Type B pancreatic cell (in vitro differentiated cells): Measurements from ENCODE around the gene CGB1. TPM values are rescaled to one million over a fixed set of nuclear protein-coding genes. Genes with fewer than 3 reads are reported as not detected.
A peak's percentile ranks its signal among the peaks of the same experiment; 100 is the strongest.
"Not testable (repeated sequence)": the region's sequence is repeated elsewhere in the genome, so short reads cannot be mapped to it uniquely, and the experiment has no call there.

Source experiments
- DNase-seq: peaks from one replicate; pipeline ENCODE4 v3.0.0; 2021; ENCODE audit warnings: mixed read lengths; ENCODE audit not compliant: unreplicated experiment; ENCODE audit errors: extremely low spot score
- H3K27ac Mint-ChIP-seq: 2 replicates; pipeline ENCODE4 v1.8.0; 2021; ENCODE audit warnings: mild to moderate bottlenecking, mixed read lengths
- H3K27me3 Mint-ChIP-seq: 2 replicates; pipeline ENCODE4 v1.8.0; 2021; ENCODE audit warnings: mixed read lengths
- H3K36me3 Mint-ChIP-seq: 2 replicates; pipeline ENCODE4 v1.8.0; 2021; ENCODE audit warnings: mixed read lengths
- H3K4me1 Mint-ChIP-seq: one replicate; pipeline ENCODE4 v1.8.0; 2021; ENCODE audit warnings: mixed read lengths; ENCODE audit not compliant: unreplicated experiment
- H3K4me3 Mint-ChIP-seq: 2 replicates; pipeline ENCODE4 v1.8.0; 2021; ENCODE audit warnings: mild to moderate bottlenecking, mixed read lengths
- H3K9me3 Mint-ChIP-seq: 2 replicates; pipeline ENCODE4 v1.8.0; 2021; ENCODE audit warnings: mixed read lengths
- CTCF ChIP-seq: fragments of 200-600 bp; sonication (generic); conservative IDR thresholded peaks from 2 replicates; pipeline ENCODE4 v1.5.0; 2021; ENCODE audit warnings: antibody characterized with exemption, mild to moderate bottlenecking
- long read RNA-seq: library from polyadenylated mRNA; unstranded; transcript quantifications from one replicate; pipeline ENCODE4 v2.0.0, GENCODE V29; 2020
- total RNA-seq: library from RNA; stranded (reverse); gene quantifications from 2 replicates; pipeline ENCODE4 v1.2.1, GENCODE V29; 2021; ENCODE audit warnings: low replicate concordance

Gene CGB1
- total RNA-seq, result not detected in 2 replicates
- long read RNA-seq, result 0 reads

- H3K36me3 Mint-ChIP-seq, H3K27me3 Mint-ChIP-seq, H3K4me3 Mint-ChIP-seq, DNase-seq, H3K4me1 Mint-ChIP-seq, H3K27ac Mint-ChIP-seq, H3K9me3 Mint-ChIP-seq: not testable (repeated sequence)
- peak; percentile 64 for TF ChIP-seq CTCF
These were observed at the start of gene CGB1 for GRCh38 chr19:49036815-49037214. CGB1 (minus strand) TSS chr19:49036895; CDS start chr19:49036711, 184 bp downstream.

- no peak for DNase-seq
- peak overlapping the region; percentile 97 for H3K4me3 Mint-ChIP-seq
- peak overlapping the region; percentile 79 for H3K27ac Mint-ChIP-seq
- TF ChIP-seq CTCF, result no peak
- peaks cover 2% of the 10 kb centered on the region for H3K27me3 Mint-ChIP-seq
- no peaks in the 10 kb centered on the region for H3K9me3 Mint-ChIP-seq
- H3K36me3 Mint-ChIP-seq, result peaks cover 11% of the 10 kb centered on the region
- H3K4me1 Mint-ChIP-seq, result peaks cover 10% of the 10 kb centered on the region
These were observed 49.6 kb upstream of the CGB1 start for GRCh38 chr19:49086296-49086695.

GRCh38 chr19:49085868-49086232 is 49.2 kb upstream of the CGB1 start:
- no peak for DNase-seq
- Mint-ChIP-seq H3K9me3 (no peaks in the 10 kb centered on the region), H3K27me3 (peaks cover 3% of the 10 kb centered on the region), H3K4me1 (peaks cover 10% of the 10 kb centered on the region), H3K36me3 (peaks cover 10% of the 10 kb centered on the region), H3K27ac (peak overlapping the region; percentile 79), H3K4me3 (peak overlapping the region; percentile 97)
- no peak for TF ChIP-seq CTCF

GRCh38 chr19:49085020-49085867 is 48.5 kb upstream of the CGB1 start, which contains the start of gene SNRNP70:
SNRNP70 (plus strand) TSS chr19:49085451; CDS start chr19:49086415, 964 bp downstream.
- H3K9me3 Mint-ChIP-seq, result no peaks in the 10 kb centered on the region
- peak within 1 kb of the TSS; percentile 97 for H3K4me3 Mint-ChIP-seq
- H3K27me3 Mint-ChIP-seq, result peaks cover 4% of the 10 kb centered on the region
- no peak for TF ChIP-seq CTCF
- peak; percentile 100 for DNase-seq
- H3K4me1 Mint-ChIP-seq, result peaks cover 10% of the 10 kb centered on the region
- peaks cover 8% of the 10 kb centered on the region for H3K36me3 Mint-ChIP-seq
- H3K27ac Mint-ChIP-seq, result peak within 1 kb of the TSS; percentile 79

GRCh38 chr19:49084206-49085019 is 47.7 kb upstream of the CGB1 start:
- H3K27ac Mint-ChIP-seq, result peak overlapping the region; percentile 79
- peaks cover 10% of the 10 kb centered on the region for H3K4me1 Mint-ChIP-seq
- peaks cover 8% of the 10 kb centered on the region for H3K27me3 Mint-ChIP-seq
- no peaks in the 10 kb centered on the region for H3K9me3 Mint-ChIP-seq
- peaks cover 6% of the 10 kb centered on the region for H3K36me3 Mint-ChIP-seq
- no peak for TF ChIP-seq CTCF
- peak overlapping the region; percentile 97 for H3K4me3 Mint-ChIP-seq
- no peak for DNase-seq
